HS-27A (cell line): Measurements from ENCODE around the gene AGTRAP.

Experiments
- DNase-seq: peaks from one replicate; pipeline ENCODE4 v3.0.0-alpha.2; 2012; ENCODE audit warnings: low read depth, missing footprints

Gene AGTRAP

DNA sequence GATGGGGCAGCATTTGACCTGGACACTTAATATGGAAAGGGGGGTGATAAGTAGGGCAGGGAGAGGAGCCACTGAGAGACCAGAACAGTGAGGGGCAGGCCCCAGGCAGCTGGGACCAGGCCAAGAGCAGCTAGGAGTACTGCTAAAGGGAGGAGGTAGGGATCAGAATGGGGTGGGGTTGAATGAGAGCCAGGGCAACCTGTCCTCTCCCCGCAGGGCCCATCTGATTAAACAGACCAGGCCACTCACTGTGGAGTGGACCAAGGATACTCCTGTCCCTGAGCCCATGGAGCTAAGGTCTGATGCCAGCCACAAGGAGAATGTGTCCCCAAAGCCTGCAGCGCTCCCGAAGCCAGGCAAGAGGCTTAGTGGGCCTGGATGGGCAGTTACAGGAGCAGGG lies 28.2 kb downstream of the AGTRAP start:
- no peak for DNase-seq

- DNase-seq: no peak
Observed at GRCh38 chr1:11764519-11764918, 28.6 kb downstream of the AGTRAP start.

GRCh38 chr1:11765661-11766428 lies 29.9 kb downstream of the AGTRAP start:
- no peak for DNase-seq

DNA sequence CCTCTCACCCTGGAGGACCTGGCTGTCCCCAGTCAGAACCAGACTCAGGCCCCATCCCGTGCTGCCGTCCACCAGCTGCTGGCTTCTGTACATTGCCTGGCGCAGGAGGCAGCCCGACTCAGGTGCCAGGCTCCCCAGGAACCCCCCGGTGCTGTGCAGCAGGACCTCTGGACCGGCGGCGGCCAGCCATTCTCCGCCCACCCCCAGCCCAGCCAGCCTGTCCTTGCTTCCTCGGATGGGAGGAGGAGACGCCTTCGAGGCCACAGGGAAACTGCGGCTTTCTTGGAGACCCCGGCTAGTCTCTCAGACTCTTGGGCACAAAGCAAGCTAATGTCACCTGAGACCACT lies 30.5 kb downstream of the AGTRAP start:
- no peak for DNase-seq

- DNase-seq: no peak
Observed at GRCh38 chr1:11767922-11768704, 32.2 kb downstream of the AGTRAP start.

GRCh38 chr1:11768821-11769220 lies 32.9 kb downstream of the AGTRAP start:
- no peak for DNase-seq

DNA sequence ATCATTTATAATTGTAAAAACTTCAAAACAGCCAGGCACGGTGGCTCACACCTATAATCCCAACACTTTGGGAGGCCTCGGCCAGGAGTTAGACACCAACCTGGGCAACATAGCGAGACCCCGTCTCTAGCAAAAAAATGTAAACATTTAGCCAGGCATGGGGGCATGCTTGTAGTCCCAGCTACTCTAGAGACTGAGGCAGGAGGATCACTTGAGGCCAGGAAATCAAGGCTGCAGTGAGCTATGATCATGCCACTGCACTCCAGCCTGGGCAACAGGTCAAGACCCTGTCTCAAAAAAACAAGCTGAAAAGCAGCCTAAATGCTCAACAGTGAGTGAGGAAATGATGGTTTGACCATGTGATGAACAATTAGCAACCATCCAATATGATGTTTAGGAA lies 33.3 kb downstream of the AGTRAP start:
- no peak for DNase-seq

DNA sequence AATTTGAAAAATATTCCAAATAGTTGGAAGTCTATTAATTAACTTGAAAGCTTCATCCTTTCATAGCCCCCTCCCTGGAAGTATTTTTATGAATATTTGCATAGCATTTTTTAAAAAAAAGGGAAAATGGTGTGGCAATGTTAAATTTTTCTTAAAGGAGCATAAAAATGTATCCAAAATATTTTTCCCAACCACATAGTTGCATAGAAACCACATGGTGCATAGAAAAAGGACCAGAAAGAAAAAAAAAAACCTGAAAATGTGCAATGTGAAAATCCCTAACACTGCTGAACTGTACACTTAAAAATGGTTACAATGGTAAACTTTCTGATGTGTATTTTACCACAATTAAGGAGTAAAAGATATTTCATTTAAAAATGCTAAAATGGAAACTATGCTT lies 34.1 kb downstream of the AGTRAP start:
- DNase-seq: no peak

GRCh38 chr1:11771481-11772043 lies 35.6 kb downstream of the AGTRAP start:
- no peak for DNase-seq

DNA sequence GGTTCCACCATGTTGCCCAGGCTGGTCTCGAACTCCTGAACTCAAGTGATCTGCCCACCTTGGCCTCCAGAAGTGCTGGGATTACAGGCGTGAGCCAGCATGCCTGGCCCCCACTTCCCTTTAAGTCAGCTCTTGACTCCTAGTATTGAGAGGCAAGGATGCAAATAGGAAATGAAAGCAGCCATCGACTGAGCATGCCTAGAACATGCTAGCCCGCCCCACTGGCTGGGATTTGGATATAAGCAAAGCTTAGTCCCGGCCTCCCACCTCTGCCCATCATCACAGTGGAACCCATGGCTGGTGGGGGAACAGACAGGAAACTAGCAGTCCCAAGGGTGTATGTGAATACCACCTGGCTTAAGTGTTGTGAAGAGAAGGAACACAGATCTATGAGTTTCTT lies 36.5 kb downstream of the AGTRAP start:
- no peak for DNase-seq

GRCh38 chr1:11774753-11775152 lies 38.8 kb downstream of the AGTRAP start:
- DNase-seq: no peak

DNA sequence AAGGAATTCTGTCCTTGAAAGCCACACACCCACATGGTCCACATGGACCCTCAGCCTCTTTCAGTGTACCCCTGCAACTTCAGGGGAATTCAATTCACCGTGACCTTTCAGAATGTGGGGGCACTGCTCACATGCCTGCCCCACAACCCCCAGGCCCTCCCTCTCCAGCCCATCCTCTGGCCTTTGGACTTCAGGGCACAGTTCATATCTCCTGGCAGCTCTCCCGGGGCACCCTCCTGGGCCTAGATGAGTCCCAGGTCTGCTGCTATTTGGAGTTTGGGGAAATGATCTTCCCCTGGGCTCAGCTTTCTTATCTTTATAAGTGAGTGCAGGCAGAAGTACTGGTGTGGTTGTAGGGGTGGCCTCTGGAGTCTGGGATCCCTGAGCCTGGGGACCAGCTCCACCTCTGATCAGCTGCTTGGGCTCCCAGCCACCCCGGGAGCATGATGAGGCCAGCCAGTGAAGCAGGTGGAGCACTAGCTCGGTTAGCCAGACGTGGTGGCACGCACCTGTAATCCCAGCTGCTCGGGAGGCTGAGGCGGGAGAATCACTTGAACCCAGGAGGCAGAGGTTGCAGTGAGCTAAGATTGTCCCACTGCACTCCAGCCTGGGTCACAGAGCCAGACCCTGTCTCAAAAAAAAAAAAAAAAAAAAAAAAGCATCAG lies 41.9 kb downstream of the AGTRAP start:
- DNase-seq: no peak

- no peak for DNase-seq
Observed at GRCh38 chr1:11778336-11778735, 42.4 kb downstream of the AGTRAP start.

DNA sequence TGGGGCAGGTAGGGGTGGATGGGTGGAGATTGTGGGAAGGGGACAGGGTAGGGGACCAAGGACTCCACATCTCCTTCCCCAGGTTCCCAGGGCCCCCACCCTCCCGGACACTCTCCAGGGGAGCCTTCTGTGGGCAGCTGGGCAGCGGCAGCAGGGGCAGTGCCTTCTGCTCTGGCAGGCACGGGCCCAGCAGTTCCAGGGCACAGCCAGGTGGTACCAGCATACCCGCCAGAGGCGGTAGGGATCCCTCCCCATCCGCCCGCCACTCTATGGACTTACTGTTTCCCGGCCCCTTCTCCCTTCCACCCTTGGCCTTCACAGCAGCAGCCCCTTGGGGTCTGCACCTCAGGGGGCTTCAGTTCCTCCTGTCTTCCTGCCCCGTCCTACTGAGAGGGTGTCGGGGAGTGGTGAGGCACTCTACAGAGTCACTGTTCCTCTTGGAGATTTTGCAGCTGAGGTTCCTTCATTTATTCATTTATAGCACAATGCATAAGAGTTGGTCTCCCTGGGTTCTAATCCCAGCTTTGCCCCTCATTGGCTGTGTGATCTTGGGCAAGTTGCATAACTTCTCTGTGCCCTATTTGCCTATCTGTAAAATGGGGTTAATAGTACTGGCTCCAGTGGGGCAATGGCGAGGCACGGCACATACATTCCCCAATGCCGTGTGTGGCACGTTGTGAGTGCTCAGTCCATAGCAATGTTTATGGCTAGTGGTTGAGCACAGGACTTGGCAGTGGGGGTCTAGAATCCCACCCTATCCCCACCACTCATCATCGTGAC lies 43.1 kb downstream of the AGTRAP start:
- DNase-seq: no peak

DNA sequence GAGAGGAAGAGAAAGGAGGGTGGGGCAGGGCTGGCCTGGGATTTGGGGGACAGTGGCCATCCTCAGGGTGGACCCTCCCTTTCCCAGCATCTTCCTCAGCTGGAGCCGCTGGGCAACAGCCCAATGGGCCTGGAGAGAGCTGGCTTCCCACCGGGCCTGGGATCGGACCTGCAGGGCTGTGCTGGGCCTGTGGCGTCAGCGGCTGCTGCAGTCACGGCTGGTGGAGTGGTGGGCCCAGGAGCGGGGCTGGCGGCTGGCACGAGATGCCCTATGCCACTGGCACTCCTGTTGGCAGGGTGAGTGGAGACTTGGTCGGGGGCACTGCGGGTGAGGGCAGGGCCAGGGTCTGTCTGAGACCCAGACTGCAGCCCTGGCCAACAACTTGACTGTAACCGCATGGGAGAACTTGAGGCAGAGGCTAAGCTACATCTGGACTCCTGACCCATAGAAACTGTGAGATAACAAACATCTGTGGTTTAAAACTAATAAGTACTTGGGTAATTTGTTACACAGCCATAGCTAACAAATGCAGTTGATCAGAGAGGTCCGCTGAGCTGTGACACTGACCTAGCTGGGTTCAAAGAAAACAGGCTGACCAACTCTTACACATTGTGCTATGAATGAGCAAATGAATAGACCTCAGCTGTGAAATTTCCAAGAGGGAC lies 43.9 kb downstream of the AGTRAP start:
- DNase-seq: no peak

DNA sequence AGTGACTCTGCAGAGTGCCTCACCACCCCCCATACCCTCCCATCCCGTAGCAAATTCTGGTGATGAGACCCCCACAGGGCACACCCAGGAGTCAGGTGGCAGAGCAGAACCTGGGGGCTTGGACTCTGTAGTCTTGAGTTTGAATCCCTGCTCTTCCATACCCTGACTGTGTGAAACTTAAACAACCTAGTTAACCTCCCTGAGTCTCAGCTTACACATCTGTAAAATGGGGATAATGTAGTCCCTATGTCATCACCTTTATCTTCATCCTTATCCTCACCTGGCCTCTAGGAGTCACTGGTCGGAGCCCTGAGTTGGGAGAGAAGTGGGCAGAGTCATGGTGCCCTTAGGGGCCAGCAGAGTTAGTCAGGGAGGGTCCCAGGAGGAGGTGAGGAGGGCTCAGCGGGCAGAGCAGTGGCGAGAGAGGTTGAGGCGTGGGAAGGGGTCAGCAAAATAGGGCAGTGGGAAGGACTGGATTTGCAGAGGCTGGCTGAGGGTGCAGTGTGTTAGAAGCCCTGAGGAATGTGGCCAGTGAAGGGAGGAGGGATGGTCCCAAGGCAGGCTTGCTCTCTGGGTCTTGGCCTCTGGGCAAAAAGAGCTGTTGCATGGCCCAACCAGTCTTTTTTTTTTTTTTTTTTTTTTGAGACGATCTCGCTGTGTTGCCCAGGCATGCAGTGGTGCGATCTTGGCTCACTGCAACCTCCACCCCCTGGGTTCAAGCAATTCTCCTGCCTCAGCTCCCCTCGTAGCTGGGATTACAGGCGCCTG lies 44.6 kb downstream of the AGTRAP start:
- DNase-seq: no peak

DNA sequence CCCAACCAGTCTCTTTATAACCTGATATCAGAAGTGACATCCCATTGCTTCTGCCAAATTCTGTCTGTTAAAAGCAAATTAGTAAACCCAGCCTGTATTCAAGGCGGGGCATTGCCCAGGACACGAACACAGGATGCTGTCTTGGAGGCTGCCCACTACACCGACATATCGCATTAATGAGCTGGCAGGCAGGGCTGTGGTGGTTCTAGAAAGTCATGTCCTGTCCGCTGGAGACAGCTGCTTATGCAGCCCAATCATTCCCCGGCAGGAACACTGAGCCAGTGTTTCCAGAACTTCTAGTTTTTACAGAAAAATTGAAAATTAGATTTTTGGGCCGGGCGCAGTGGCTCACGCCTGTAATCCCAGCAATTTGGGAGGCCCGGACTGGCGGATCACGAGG lies 45.4 kb downstream of the AGTRAP start:
- DNase-seq: no peak

DNA sequence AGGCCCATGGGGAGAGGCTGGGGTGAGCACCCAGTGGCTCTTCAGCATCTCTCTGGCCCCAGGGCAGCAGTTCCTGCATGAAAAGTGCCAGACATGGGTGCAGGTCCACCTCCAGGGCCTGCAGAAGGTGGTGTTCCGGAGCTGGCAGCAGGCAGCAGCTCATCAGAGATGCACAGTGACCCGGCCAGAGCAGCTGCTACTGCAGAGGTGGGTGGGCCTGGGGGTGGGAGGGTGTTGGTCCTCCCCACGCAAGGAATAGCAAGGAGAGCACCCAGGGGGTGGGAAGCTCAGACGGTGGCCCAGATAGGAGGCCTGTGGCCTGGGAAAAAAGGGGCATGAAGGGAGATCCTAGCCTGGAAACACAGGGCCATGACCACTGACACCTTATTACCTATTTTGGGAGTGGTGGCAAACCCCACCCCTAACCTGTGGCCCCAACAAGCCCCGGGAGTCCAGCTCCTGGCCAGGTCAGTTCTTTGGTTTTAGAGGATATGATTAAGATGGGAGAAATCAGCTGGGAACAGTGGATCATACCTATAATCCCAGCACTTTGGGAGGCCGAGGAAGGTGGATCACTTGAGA lies 46.3 kb downstream of the AGTRAP start:
- DNase-seq: no peak

GRCh38 chr1:11783556-11783955 lies 47.6 kb downstream of the AGTRAP start:
- no peak for DNase-seq

DNA sequence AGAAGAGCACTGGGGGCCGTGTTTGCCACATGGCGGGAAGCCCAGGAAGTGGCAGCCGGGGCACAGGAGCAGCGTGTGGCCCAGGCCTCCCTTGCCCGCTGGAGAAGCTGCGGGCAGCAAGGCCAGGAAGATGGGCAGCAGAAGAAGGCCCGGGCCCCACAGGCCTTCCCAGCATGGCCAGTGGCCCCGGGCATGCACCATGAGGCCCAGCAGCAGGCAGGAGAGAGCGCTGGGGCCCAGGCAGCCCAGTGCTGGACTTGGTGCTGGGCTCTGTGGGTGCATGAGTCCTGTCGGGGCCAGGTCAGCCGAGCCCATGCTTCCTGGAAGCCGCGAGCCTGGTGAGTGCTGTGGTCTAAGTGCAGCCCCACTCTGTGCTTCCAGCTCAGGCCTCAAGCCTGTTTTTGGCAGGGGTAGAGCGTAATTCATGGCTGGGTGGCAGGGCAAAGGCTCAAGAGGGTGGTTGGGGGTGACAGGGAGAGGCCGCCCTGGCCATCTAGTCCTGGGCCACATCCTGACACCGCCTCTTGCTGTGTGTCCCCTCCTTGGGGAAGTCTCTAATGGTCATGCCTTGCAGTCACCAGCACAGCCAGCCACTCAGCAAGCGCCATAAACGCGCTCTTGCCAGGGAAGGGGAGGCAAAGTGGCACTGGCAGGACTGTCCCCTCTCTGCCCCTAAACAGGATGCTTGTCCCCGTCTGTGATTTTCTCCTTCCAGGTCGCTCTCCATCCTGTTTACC lies 48.5 kb downstream of the AGTRAP start:
- no peak for DNase-seq
